Neural cell (in vitro differentiated cells): Measurements from ENCODE around the gene DNAH1. TPM values are rescaled to one million over a fixed set of nuclear protein-coding genes. Genes with fewer than 3 reads are reported as not detected.

Experiments
- H2AFZ ChIP-seq: fragments of 200-600, 300-800 bp; sonication (generic), shearing (Covaris generic); 2 replicates; pipeline ENCODE4 v1.6.0; 2014; ENCODE audit warnings: low read depth, mild to moderate bottlenecking, antibody characterized with exemption, low read length, moderate library complexity
- H3F3A ChIP-seq: fragments of 200-600 bp; shearing (Covaris generic); 2 replicates; pipeline ENCODE4 v1.6.1; 2016; ENCODE audit warnings: mild to moderate bottlenecking, moderate library complexity, mixed read lengths, antibody characterized with exemption, low read length; ENCODE audit not compliant: insufficient read depth, poor library complexity, severe bottlenecking
- H3K27ac ChIP-seq: fragments of 200-600, 300-800 bp; sonication (generic), shearing (Covaris generic); 2 replicates; pipeline ENCODE4 v1.5.1; 2014; ENCODE audit warnings: mild to moderate bottlenecking, low read length, moderate library complexity
- H3K27me3 ChIP-seq: fragments of 300-800, 200-600 bp; sonication (generic), shearing (Covaris generic); 2 replicates; pipeline ENCODE4 v1.6.0; 2014; ENCODE audit warnings: mild to moderate bottlenecking, low read depth, low read length, moderate library complexity; ENCODE audit not compliant: insufficient read depth
- H3K36me3 ChIP-seq: fragments of 300-800, 200-600 bp; sonication (generic), shearing (Covaris generic); 2 replicates; pipeline ENCODE4 v1.5.1; 2014; ENCODE audit warnings: mild to moderate bottlenecking, antibody characterized with exemption, low read length, moderate library complexity; ENCODE audit not compliant: insufficient read depth
- H3K4me2 ChIP-seq: fragments of 300-800, 200-600 bp; sonication (generic), shearing (Covaris generic); 2 replicates; pipeline ENCODE4 v1.6.0; 2014; ENCODE audit warnings: mild to moderate bottlenecking, low read length
- H3K4me3 ChIP-seq: fragments of 300-800, 200-600 bp; sonication (generic), shearing (Covaris generic); 2 replicates; pipeline ENCODE4 v1.5.1; 2014; ENCODE audit warnings: mild to moderate bottlenecking, low read length, moderate library complexity
- H3K79me2 ChIP-seq: fragments of 200-600 bp; shearing (Covaris generic); replicated peaks from 2 replicates; pipeline ENCODE4 v1.6.0; 2014; ENCODE audit warnings: mild to moderate bottlenecking, low read length, moderate library complexity; ENCODE audit not compliant: insufficient read depth
- H3K9ac ChIP-seq: fragments of 300-800, 200-600 bp; sonication (generic), shearing (Covaris generic); 2 replicates; pipeline ENCODE4 v1.6.1; 2016; ENCODE audit warnings: mild to moderate bottlenecking, low read length, mixed read lengths
- H3K9me2 ChIP-seq: fragments of 200-600 bp; shearing (Covaris generic); 2 replicates; pipeline ENCODE4 v1.6.1; 2016; ENCODE audit warnings: mild to moderate bottlenecking, low read length, mixed read lengths; ENCODE audit not compliant: insufficient read depth
- H3K9me3 ChIP-seq: fragments of 200-600, 300-800 bp; sonication (generic), shearing (Covaris generic); 2 replicates; pipeline ENCODE4 v1.6.1; 2016; ENCODE audit warnings: mild to moderate bottlenecking, mixed run types, low read length, moderate library complexity, mixed read lengths
- H4K20me1 ChIP-seq: fragments of 200-600 bp; shearing (Covaris generic); 2 replicates; pipeline ENCODE4 v1.6.1; 2016; ENCODE audit warnings: mild to moderate bottlenecking, mixed run types; ENCODE audit not compliant: insufficient read depth
- CTCF ChIP-seq: fragments of 450-650 bp; IDR thresholded peaks from 2 replicates; pipeline ENCODE4 v1.5.1; 2014; ENCODE audit warnings: antibody characterized with exemption, mild to moderate bottlenecking, moderate library complexity; ENCODE audit not compliant: poor library complexity, severe bottlenecking
- EP300 ChIP-seq: fragments of 450-650 bp; conservative IDR thresholded peaks from 2 replicates; pipeline ENCODE4 v1.6.1; 2014; ENCODE audit warnings: antibody characterized with exemption, mild to moderate bottlenecking, moderate library complexity; ENCODE audit not compliant: poor library complexity, severe bottlenecking
- EZH2 ChIP-seq: fragments of 200-600, 300-800 bp; shearing (Covaris generic), sonication (generic); IDR thresholded peaks from 2 replicates; pipeline ENCODE4 v1.6.1; 2014; ENCODE audit warnings: antibody characterized with exemption, low read length, borderline replicate concordance, mild to moderate bottlenecking; ENCODE audit not compliant: insufficient read depth, poor library complexity, severe bottlenecking
- MXI1 ChIP-seq: fragments of 450-650 bp; conservative IDR thresholded peaks from 2 replicates; pipeline ENCODE4 v1.6.1; 2014; ENCODE audit warnings: antibody characterized with exemption, mild to moderate bottlenecking; ENCODE audit not compliant: poor library complexity, severe bottlenecking
- POLR2AphosphoS5 ChIP-seq: IDR thresholded peaks from 2 replicates; pipeline ENCODE4 v1.6.1; 2012
- RAD21 ChIP-seq: fragments of 450-650 bp; conservative IDR thresholded peaks from 2 replicates; pipeline ENCODE4 v1.6.1; 2014; ENCODE audit warnings: antibody characterized with exemption, mild to moderate bottlenecking, moderate library complexity
- REST ChIP-seq: IDR thresholded peaks from 2 replicates; pipeline ENCODE4 v1.6.1; 2012; ENCODE audit warnings: borderline replicate concordance
- SMC3 ChIP-seq: fragments of 450-650 bp; conservative IDR thresholded peaks from 2 replicates; pipeline ENCODE4 v1.6.1; 2014; ENCODE audit warnings: antibody characterized with exemption, mild to moderate bottlenecking, moderate library complexity; ENCODE audit not compliant: poor library complexity
- TAF1 ChIP-seq: IDR thresholded peaks from 2 replicates; pipeline ENCODE4 v1.6.1; 2012; ENCODE audit warnings: low read depth
- polyA plus RNA-seq: library from polyadenylated mRNA; depleted of rRNA; stranded (reverse); fragments of >200 nt; gene quantifications from 2 replicates; pipeline ENCODE4 v1.2.3, GENCODE V29; 2014

Gene DNAH1
- polyA plus RNA-seq, 1 donor from 2014 or later: 5.4 TPM

- Histone ChIP-seq H3K27ac (no peak overlapping the region), H4K20me1 (no peaks in the 10 kb centered on the region), H3K9me3 (no peaks in the 10 kb centered on the region), H3K4me2 (no peak overlapping the region), H2AFZ (no peak overlapping the region), H3K27me3 (no peaks in the 10 kb centered on the region), H3K79me2 (no peaks in the 10 kb centered on the region), H3K36me3 (no peaks in the 10 kb centered on the region), H3K9me2 (no peaks in the 10 kb centered on the region), H3K9ac (no peak overlapping the region), H3K4me3 (no peak overlapping the region), H3F3A (no peaks in the 10 kb centered on the region)
- TF ChIP-seq CTCF (no peak), RAD21 (no peak)
Measured at GRCh38 chr3:52387481-52387880, 71.4 kb downstream of the DNAH1 start.

- H3F3A ChIP-seq: no peaks in the 10 kb centered on the region
- H3K4me3 ChIP-seq: no peak overlapping the region
- H3K9me3 ChIP-seq: no peaks in the 10 kb centered on the region
- no peak overlapping the region for H3K4me2 ChIP-seq
- H3K9ac ChIP-seq: no peak overlapping the region
- H3K36me3 ChIP-seq: no peaks in the 10 kb centered on the region
- TF ChIP-seq RAD21 (no peak), EZH2 (no peak), REST (no peak), CTCF (no peak), EP300 (no peak), POLR2AphosphoS5 (no peak), TAF1 (no peak), SMC3 (no peak), MXI1 (no peak)
- H4K20me1 ChIP-seq: no peaks in the 10 kb centered on the region
- no peaks in the 10 kb centered on the region for H3K9me2 ChIP-seq
- no peak overlapping the region for H2AFZ ChIP-seq
- no peaks in the 10 kb centered on the region for H3K27me3 ChIP-seq
- H3K27ac ChIP-seq: no peak overlapping the region
- no peaks in the 10 kb centered on the region for H3K79me2 ChIP-seq
Measured at GRCh38 chr3:52388348-52388821, 72.3 kb downstream of the DNAH1 start.
